ENCODE measurements around the gene KLK1. TPM values are rescaled to one million over a fixed set of nuclear protein-coding genes. Genes with fewer than 3 reads are reported as not detected.

The KLK1 gene
- total and polyA plus RNA-seq, 2 of the 13 experiments (the other 11 are each of a cell fraction or from before 2014, with no cell fraction given): not detected

- TF ChIP-seq ATF5 (CRISPR knock-in tag; IDR thresholded peaks at IDR 0.05; ENCODE audit: low read depth) (peak; percentile 51; the same call in 1 of the 2 replicates), ZBTB42 (CRISPR knock-in tag; IDR thresholded peaks at IDR 0.05) (no peak), TAF15 (IDR thresholded peaks at IDR 0.05; ENCODE audit: low read depth, low read length, poor library complexity, severe bottlenecking) (peak; percentile 28), PCBP1 (IDR thresholded peaks at IDR 0.05; ENCODE audit: borderline replicate concordance, low read depth, low read length) (peak; percentile 92), ZNF598 (CRISPR knock-in tag; IDR thresholded peaks at IDR 0.05; ENCODE audit: borderline replicate concordance) (0 out of 2 replicates have a peak, but pooled peaks have one; percentile 40), ZNF17 (CRISPR knock-in tag; IDR thresholded peaks at IDR 0.05) (no peak), SNAI1 (CRISPR knock-in tag; IDR thresholded peaks at IDR 0.05; ENCODE audit: borderline replicate concordance) (peak; percentile 28; the same call in 1 of the 2 replicates), U2AF1 (optimal IDR thresholded peaks at IDR 0.05; ENCODE audit: low read depth, low read length) (peak; percentile 63), SOX6 (IDR thresholded peaks at IDR 0.05) (no peak), SOX6 (CRISPR knock-in tag; IDR thresholded peaks at IDR 0.05) (peak; percentile 49; the same call in 1 of the 2 replicates), ETV6 (CRISPR knock-in tag; conservative IDR thresholded peaks at IDR 0.05) (peak; percentile 79), SMAD3 (CRISPR knock-in tag; IDR thresholded peaks at IDR 0.05) (peak; percentile 69), TP53 (CRISPR knock-in tag; conservative IDR thresholded peaks at IDR 0.05) (no peak), ZSCAN25 (CRISPR knock-in tag; IDR thresholded peaks at IDR 0.05) (0 out of 2 replicates have a peak, but pooled peaks have one; percentile 50), PHF8 (CRISPR knock-in tag; IDR thresholded peaks at IDR 0.05) (peak; percentile 58), PHF20 (CRISPR knock-in tag; IDR thresholded peaks at IDR 0.05) (peak; percentile 78), ZNF644 (CRISPR knock-in tag; IDR thresholded peaks at IDR 0.05; ENCODE audit: low read depth) (no peak), DNMT3B (CRISPR knock-in tag; conservative IDR thresholded peaks at IDR 0.05) (peak; percentile 66; the same call in 1 of the 2 replicates), ARID4A (CRISPR knock-in tag; IDR thresholded peaks at IDR 0.05; ENCODE audit: borderline replicate concordance) (peak; percentile 95), YEATS4 (CRISPR knock-in tag; IDR thresholded peaks at IDR 0.05; ENCODE audit: borderline replicate concordance) (peak; percentile 22), FOXK1 (CRISPR knock-in tag; IDR thresholded peaks at IDR 0.05; ENCODE audit: borderline replicate concordance, low read depth) (0 out of 2 replicates have a peak, but pooled peaks have one; percentile 29), ZNF878 (CRISPR knock-in tag; IDR thresholded peaks at IDR 0.05) (0 out of 2 replicates have a peak, but pooled peaks have one; percentile 86)
- TF ChIP-seq, protein P1, sequence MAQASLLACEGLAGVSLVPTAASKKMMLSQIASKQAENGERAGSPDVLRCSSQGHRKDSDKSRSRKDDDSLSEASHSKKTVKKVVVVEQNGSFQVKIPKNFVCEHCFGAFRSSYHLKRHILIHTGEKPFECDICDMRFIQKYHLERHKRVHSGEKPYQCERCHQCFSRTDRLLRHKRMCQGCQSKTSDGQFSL (CRISPR knock-in tag; IDR thresholded peaks at IDR 0.05): 0 out of 2 replicates have a peak, but pooled peaks have one; percentile 30
- TF ChIP-seq, protein P2, sequence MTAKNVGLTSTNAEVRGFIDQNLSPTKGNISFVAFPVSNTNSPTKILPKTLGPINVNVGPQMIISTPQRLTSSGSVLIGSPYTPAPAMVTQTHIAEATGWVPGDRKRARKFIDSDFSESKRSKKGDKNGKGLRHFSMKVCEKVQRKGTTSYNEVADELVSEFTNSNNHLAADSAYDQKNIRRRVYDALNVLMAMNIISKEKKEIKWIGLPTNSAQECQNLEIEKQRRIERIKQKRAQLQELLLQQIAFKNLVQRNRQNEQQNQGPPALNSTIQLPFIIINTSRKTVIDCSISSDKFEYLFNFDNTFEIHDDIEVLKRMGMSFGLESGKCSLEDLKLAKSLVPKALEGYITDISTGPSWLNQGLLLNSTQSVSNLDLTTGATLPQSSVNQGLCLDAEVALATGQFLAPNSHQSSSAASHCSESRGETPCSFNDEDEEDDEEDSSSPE (CRISPR knock-in tag; IDR thresholded peaks at IDR 0.05): peak; percentile 98
Measured at GRCh38 chr19:50804420-50805272, 18.9 kb downstream of the KLK1 start (continued).

Measured in HepG2 (cell line).